Uterus (tissue), 2 donors: ENCODE results near the gene CACNA1C.

Experiments used
- POLR2A ChIP-seq, 2 donors: fragments of 450-650 bp; IDR thresholded peaks; one replicate each; pipeline ENCODE4 v1.6.1; 2016; ENCODE audit warnings: antibody characterized with exemption in 2 of 2, mild to moderate bottlenecking in 1 of 2, moderate library complexity in 1 of 2
- TF ChIP-seq, protein P1 (sequence below), 4 experiments: fragments of 200-600 bp in 2 of 4; fragments of 450-650 bp in 2 of 4; sonication (generic) in 2 of 4; IDR thresholded peaks; one replicate each; pipeline ENCODE4 v1.5.1; 2016 to 2019; ENCODE audit warnings: antibody characterized with exemption in 4 of 4, mild to moderate bottlenecking in 2 of 4, moderate library complexity in 1 of 4

GRCh38 chr12:2462087-2462486, 409.3 kb downstream of the CACNA1C start:
- no peak for TF ChIP-seq POLR2A (IDR thresholded peaks at IDR 0.05)
- TF ChIP-seq, protein P1, sequence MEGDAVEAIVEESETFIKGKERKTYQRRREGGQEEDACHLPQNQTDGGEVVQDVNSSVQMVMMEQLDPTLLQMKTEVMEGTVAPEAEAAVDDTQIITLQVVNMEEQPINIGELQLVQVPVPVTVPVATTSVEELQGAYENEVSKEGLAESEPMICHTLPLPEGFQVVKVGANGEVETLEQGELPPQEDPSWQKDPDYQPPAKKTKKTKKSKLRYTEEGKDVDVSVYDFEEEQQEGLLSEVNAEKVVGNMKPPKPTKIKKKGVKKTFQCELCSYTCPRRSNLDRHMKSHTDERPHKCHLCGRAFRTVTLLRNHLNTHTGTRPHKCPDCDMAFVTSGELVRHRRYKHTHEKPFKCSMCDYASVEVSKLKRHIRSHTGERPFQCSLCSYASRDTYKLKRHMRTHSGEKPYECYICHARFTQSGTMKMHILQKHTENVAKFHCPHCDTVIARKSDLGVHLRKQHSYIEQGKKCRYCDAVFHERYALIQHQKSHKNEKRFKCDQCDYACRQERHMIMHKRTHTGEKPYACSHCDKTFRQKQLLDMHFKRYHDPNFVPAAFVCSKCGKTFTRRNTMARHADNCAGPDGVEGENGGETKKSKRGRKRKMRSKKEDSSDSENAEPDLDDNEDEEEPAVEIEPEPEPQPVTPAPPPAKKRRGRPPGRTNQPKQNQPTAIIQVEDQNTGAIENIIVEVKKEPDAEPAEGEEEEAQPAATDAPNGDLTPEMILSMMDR (IDR thresholded peaks at IDR 0.05) = no peak
